Measurements from ENCODE around the gene CDC42BPG.

Gene CDC42BPG

DNA sequence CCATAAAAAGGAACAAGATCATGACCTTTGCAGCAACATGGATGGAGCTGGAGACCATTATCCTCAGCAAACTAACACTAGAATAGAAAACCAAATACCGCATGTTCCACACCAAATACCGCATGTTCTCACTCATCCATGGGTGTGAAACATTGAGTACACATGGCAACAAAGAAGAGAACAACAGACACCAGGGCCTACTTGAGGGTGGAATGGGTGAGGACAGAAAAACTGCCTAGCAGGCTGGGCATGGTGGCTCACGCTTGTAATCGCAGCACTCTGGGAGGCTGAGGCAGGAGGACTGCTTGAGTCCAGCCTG lies 21.7 kb upstream of the CDC42BPG start:
- Histone ChIP-seq H3K27ac (ENCODE audit: low read depth, low read length) (peak overlapping the region; percentile 95), H3K4me1 (ENCODE audit: control insufficient read depth, insufficient read depth, low read length) (peaks cover 66% of the 10 kb centered on the region), H3K36me3 (ENCODE audit: control insufficient read depth, insufficient read depth, low read length) (no peaks in the 10 kb centered on the region)

DNA sequence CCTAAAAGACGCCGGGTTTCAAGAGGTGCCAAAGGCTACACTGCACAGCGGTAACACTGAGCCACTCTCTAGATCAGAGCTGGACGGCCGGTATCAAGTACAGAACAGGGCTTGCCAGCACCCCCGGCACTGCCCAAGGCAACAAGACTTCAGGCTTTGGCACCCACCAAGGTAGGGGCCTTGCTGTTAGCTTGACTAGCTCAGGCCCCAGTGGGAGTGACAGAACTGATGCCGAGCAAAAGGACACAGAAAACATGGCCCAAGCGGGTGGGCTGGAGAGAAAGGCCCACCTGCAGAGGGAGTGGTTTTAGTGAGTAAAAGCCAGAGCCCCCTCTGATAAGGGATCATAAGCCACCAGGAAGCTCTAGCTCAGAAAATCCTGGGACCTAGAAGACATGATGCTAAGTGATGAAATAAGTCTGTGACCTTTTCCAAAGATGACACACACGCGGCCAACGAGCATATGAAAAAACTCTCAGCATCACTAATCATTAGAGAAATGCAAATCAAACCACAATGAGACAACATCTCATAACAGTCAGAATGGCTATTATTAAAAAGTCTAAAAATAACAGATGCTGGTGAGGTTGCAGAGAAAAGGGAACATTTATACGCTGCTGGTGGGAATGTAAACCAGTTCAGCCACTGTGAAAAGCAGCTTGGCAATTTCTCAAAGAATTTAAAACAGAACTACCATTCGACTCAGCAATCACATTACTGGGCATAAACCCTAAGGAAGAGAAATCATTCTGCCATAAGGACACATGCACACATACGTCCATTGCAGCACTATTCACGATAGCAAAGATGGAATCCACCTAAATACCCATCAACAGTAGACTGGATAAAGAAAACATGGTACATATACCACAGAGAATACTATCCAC lies 21.1 kb upstream of the CDC42BPG start:
- Histone ChIP-seq H3K9ac (ENCODE audit: low read length) (peak overlapping the region; percentile 8), H3K36me3 (ENCODE audit: control insufficient read depth, insufficient read depth, low read length) (no peaks in the 10 kb centered on the region)

More for the DNA sequence above, 21.7 kb upstream of the CDC42BPG start:
- Histone ChIP-seq H3K27me3 (ENCODE audit: control insufficient read depth, insufficient read depth, low read length) (no peaks in the 10 kb centered on the region), H3K9ac (ENCODE audit: low read length) (no peak overlapping the region), H3K4me3 (ENCODE audit: low read length) (no peak overlapping the region)

DNA sequence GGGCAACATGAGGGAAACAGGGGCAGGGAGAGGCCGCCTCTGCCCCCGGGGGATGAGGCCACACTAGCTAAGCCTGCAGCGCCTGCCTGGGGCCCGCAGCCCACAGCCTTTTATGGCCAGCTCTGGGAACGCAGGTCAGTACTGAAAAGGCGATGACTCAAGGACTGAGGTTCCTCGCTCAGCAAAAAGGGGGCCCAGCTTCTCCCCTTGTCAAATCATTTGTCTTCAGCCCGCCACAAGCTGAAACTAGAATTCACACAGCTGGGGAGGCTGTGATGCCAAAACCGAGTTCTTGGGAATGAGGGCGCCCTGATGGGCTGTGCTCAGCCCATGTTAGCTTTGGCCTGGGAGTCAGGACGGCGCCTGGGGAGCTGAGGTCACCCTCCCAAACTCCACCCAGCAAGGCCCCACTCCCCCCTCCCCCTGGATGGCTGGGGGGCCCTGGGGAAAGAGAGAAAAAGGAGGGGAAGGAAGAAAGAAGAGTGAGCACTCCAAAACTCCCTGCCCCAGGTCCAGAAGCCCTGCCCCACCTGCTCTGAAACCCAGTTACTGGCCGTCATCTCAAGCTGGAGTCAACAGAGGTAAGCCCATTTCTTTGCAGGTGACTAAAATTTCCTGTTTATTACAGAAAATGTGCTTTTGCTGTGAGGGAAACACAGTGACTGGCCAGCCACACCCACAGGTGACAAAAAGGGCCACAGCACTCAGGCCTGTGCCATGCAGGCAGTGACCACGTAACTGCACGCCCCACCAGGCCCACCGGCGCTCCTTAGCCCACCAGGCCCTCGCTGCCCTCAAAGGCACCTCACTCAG lies 20.2 kb upstream of the CDC42BPG start:
- H3K36me3 ChIP-seq (ENCODE audit: control insufficient read depth, insufficient read depth, low read length), result peaks cover 3% of the 10 kb centered on the region
- H3K4me1 ChIP-seq (ENCODE audit: control insufficient read depth, insufficient read depth, low read length), result peaks cover 52% of the 10 kb centered on the region
- H3K4me3 ChIP-seq (ENCODE audit: low read length), result peak overlapping the region; percentile 54
- H3K27me3 ChIP-seq (ENCODE audit: control insufficient read depth, insufficient read depth, low read length), result no peaks in the 10 kb centered on the region
- peak overlapping the region; percentile 8 for H3K9ac ChIP-seq (ENCODE audit: low read length)
- H3K27ac ChIP-seq (ENCODE audit: low read depth, low read length), result peak overlapping the region; percentile 95

More for the DNA sequence above, 21.1 kb upstream of the CDC42BPG start:
- Histone ChIP-seq H3K27me3 (ENCODE audit: control insufficient read depth, insufficient read depth, low read length) (no peaks in the 10 kb centered on the region), H3K4me1 (ENCODE audit: control insufficient read depth, insufficient read depth, low read length) (peaks cover 60% of the 10 kb centered on the region), H3K4me3 (ENCODE audit: low read length) (peak overlapping the region; percentile 54), H3K27ac (ENCODE audit: low read depth, low read length) (peak overlapping the region; percentile 95)

DNA sequence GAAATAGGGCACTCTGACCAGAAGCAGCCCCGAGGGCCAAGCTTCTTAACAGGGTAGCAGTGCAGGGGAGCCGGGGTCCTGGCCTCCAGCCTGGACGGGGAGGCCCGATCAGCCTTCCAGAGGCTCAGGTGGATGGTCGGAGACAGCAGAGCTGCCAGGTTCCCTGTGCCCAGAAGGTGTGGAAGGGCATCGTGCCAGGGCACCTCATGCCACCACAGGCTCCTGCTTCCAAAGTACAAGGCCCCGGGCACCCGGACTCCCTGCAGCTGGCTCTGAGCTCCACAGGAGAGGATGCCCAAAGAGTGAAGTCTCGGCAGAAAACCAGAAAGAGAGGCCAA lies 19.7 kb upstream of the CDC42BPG start:
- Histone ChIP-seq H3K4me3 (ENCODE audit: low read length) (peak overlapping the region; percentile 34), H3K36me3 (ENCODE audit: control insufficient read depth, insufficient read depth, low read length) (peaks cover 9% of the 10 kb centered on the region), H3K27me3 (ENCODE audit: control insufficient read depth, insufficient read depth, low read length) (no peaks in the 10 kb centered on the region), H3K9ac (ENCODE audit: low read length) (no peak overlapping the region), H3K4me1 (ENCODE audit: control insufficient read depth, insufficient read depth, low read length) (peaks cover 46% of the 10 kb centered on the region), H3K27ac (ENCODE audit: low read depth, low read length) (peak overlapping the region; percentile 95)

DNA sequence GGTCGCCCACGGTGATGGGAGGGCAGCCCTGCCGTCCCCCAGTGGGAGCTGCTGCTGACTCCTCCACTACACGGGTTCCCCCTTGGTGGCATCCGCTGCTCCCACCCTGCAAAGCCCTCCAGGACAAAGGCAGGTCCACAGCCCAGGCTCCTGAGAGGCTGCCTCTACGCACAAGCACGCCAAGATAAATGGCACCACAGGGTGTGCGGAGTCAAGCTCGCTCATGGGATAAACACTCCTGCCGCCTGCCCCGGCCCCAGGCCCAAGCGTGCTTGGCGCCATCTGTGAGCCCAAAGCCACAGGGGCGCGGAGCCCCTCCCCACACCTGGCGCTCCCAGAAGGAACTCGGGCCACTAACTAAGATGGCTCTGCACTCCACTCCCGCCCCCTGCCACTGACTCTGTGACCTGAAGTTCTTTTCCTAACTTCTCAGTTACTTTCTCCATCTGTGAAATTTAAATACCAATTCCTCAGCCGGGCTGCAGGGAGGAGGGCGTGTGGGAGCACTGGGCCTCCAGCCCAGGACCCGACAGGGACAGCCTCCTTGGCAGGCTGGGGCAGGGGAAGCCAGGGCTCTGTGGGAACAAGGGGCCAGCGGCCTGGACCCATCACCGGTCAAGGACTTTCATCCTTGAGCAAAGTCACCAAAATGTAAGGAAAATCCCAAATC lies 19.1 kb upstream of the CDC42BPG start:
- Histone ChIP-seq H3K27me3 (ENCODE audit: control insufficient read depth, insufficient read depth, low read length) (no peaks in the 10 kb centered on the region), H3K4me3 (ENCODE audit: low read length) (peak overlapping the region; percentile 34), H3K9ac (ENCODE audit: low read length) (peak overlapping the region; percentile 32), H3K4me1 (ENCODE audit: control insufficient read depth, insufficient read depth, low read length) (peaks cover 43% of the 10 kb centered on the region), H3K36me3 (ENCODE audit: control insufficient read depth, insufficient read depth, low read length) (peaks cover 9% of the 10 kb centered on the region), H3K27ac (ENCODE audit: low read depth, low read length) (peak overlapping the region; percentile 95)

DNA sequence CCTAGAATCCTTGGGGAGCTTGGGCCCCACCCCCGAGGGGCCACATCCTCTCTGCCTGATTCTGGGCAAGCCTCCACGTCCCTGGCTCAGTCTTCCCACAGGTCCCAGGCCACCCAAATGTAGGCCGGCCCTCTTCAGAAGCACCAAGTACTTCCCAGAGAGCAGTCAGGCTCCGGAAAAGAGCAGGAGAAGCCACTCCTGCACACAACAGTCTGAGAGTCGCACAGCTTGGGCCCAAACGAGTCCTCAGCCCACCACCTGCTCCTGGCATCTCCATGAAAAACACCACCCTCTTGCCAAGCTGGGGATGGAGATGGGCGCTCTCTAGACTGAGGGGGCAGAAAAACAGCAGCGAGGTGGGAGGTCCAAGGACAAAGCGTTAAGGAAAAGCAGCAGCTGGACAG lies 18.5 kb upstream of the CDC42BPG start:
- H3K4me3 ChIP-seq (ENCODE audit: low read length), result peak overlapping the region; percentile 28
- H3K9ac ChIP-seq (ENCODE audit: low read length), result no peak overlapping the region
- H3K27ac ChIP-seq (ENCODE audit: low read depth, low read length), result peak overlapping the region; percentile 95
- H3K27me3 ChIP-seq (ENCODE audit: control insufficient read depth, insufficient read depth, low read length), result no peaks in the 10 kb centered on the region
- peaks cover 9% of the 10 kb centered on the region for H3K36me3 ChIP-seq (ENCODE audit: control insufficient read depth, insufficient read depth, low read length)
- H3K4me1 ChIP-seq (ENCODE audit: control insufficient read depth, insufficient read depth, low read length), result peaks cover 43% of the 10 kb centered on the region

DNA sequence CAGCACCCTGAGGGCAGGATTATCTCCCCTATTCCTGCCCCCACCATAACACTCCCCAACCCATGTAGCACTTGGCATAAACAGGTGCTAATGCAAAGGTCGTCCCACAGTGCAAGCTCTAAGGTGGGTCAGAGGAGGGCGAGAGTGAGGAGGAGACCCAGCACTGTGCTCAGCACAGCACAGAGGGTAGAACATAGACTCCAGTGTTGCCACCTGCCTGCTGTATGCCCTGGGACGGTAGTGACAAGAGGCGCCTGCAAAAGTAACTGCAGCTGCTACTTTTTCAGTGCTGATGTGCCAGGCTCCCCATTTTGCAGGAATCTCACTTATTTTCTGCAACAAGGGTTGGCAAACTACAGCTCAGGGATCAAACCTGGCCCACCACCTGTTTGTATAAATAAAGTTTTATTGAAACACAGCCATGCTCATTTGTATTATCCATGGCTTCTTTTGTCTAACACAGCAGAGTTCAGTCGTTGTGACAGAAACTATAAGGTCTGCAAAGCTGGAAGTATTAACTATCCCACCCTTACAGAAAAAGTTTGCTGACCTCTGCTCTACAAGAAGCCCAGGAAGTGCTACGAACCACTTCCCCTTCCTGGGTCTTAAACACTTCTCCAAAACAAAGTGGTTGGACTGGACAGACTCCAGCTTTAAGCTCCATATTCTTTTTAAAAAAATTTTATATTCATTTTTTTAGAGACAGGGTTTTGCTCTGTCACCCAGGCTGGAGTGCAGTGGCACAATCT lies 16.9 kb upstream of the CDC42BPG start:
- no peaks in the 10 kb centered on the region for H3K27me3 ChIP-seq (ENCODE audit: control insufficient read depth, insufficient read depth, low read length)
- peak overlapping the region; percentile 60 for H3K27ac ChIP-seq (ENCODE audit: low read depth, low read length)
- no peak overlapping the region for H3K9ac ChIP-seq (ENCODE audit: low read length)
- H3K4me3 ChIP-seq (ENCODE audit: low read length), result no peak overlapping the region
- H3K36me3 ChIP-seq (ENCODE audit: control insufficient read depth, insufficient read depth, low read length), result peaks cover 14% of the 10 kb centered on the region
- peaks cover 48% of the 10 kb centered on the region for H3K4me1 ChIP-seq (ENCODE audit: control insufficient read depth, insufficient read depth, low read length)

DNA sequence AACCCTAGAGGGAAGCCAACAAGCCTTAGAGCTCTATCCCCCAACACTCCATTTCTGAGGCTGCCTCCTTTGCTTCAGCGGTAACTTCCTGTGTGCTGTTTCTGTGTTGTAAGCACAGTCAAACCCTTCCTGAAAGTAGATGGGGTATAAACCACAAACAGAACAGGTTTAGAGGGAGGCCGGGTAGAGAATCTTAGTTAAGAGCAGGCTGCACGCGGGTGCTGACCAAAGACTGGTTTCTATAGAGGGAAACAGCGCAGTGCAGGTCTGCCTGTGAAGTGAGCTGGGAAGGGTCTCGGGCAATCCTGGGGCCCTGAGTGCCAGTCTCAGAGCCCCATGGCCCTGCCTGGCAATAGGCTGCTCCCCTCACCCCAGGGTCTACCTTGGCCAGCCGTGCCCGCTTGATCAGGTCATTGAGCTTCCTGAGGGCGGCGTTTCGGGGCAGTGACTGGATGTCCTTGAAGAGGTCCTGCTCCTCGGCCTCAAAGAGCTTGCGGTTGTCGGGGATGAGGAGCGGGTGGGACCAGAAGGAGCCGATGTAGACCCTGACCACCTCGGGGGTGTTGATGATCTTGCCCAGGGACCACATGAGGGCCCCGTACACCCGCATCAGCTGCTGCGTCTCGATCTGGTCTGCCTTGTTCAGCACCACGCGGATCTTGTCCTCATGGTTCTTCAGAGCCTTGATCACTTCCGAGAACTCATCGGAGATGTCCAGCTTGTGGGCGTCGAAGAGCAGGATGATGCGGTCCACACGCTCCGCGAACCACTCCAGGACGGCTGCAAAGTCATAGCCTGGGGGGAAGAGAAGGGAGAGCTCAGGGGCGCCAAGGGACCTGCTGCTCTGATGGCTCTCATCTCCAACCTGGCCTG lies 15.3 kb upstream of the CDC42BPG start:
- peaks cover 16% of the 10 kb centered on the region for H3K36me3 ChIP-seq (ENCODE audit: control insufficient read depth, insufficient read depth, low read length)
- H3K9ac ChIP-seq (ENCODE audit: low read length), result no peak overlapping the region
- H3K4me3 ChIP-seq (ENCODE audit: low read length), result no peak overlapping the region
- H3K27ac ChIP-seq (ENCODE audit: low read depth, low read length), result peak overlapping the region; percentile 16
- no peaks in the 10 kb centered on the region for H3K27me3 ChIP-seq (ENCODE audit: control insufficient read depth, insufficient read depth, low read length)
- peaks cover 49% of the 10 kb centered on the region for H3K4me1 ChIP-seq (ENCODE audit: control insufficient read depth, insufficient read depth, low read length)

DNA sequence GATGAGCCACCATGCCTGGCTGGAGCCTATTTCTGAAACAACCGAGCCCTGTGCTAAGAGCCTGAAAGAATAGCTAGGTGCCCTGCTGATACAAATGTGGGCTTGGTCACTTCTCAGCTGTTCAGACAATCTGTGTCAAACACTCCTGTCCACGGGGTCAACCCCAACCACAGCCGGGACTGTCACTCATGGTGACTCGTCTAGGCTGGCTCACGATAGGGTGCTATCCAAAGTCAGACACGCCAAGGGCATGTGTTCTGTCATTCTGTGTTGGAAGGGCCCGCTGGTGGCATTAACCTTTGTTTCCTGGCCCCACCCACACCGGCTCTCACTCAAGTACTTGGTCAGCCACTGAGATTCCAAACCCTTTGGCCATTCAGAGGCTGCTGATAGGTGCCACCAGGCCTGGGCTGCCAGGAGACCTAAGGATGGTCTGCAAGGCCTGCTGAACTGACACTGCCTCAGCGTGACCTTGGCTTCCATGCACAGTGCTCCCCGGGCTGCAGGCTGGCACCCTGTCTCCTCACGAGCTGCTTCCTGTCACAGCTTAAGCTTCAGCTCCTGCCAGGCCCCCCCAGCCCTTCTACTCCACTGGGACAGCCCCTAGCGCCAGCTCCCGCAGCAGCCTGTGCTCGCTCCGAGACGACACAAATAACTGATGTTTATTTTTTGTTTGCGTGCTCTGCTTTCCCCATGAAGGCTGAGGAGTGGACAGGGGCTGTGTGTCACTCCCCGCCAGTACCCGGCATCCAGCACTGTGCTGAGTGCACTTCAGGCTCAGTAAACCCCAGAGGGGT lies 14.2 kb upstream of the CDC42BPG start:
- peaks cover 42% of the 10 kb centered on the region for H3K4me1 ChIP-seq (ENCODE audit: control insufficient read depth, insufficient read depth, low read length)
- no peaks in the 10 kb centered on the region for H3K27me3 ChIP-seq (ENCODE audit: control insufficient read depth, insufficient read depth, low read length)
- H3K27ac ChIP-seq (ENCODE audit: low read depth, low read length), result peak overlapping the region; percentile 34
- no peak overlapping the region for H3K9ac ChIP-seq (ENCODE audit: low read length)
- H3K4me3 ChIP-seq (ENCODE audit: low read length), result peak overlapping the region; percentile 16
- peaks cover 25% of the 10 kb centered on the region for H3K36me3 ChIP-seq (ENCODE audit: control insufficient read depth, insufficient read depth, low read length)

DNA sequence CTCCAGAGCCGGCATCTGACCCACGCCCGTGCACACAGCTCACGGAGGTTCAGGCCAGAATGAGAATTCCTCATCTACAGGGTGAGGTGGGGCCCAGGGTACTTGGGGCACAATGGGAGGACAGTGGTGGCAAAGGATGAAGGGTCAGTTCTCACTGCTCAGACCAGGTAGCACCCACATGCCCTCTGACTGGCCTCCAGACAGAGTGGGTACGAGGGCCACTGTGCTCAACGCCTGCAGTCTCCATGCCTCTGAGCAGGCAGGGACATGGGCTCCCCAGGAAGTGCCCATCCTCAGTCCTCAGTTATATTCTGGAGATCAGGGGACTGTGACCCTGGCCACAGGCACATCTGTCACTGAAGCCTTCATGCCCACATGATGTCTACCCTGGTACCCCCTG lies 13.0 kb upstream of the CDC42BPG start:
- H3K27ac ChIP-seq (ENCODE audit: low read depth, low read length), result no peak overlapping the region
- H3K27me3 ChIP-seq (ENCODE audit: control insufficient read depth, insufficient read depth, low read length), result no peaks in the 10 kb centered on the region
- H3K4me1 ChIP-seq (ENCODE audit: control insufficient read depth, insufficient read depth, low read length), result peaks cover 30% of the 10 kb centered on the region
- H3K9ac ChIP-seq (ENCODE audit: low read length), result no peak overlapping the region
- H3K4me3 ChIP-seq (ENCODE audit: low read length), result no peak overlapping the region
- H3K36me3 ChIP-seq (ENCODE audit: control insufficient read depth, insufficient read depth, low read length), result peaks cover 28% of the 10 kb centered on the region

All from rectal smooth muscle tissue (tissue), 1 donor.